AG10803 (cell line): Measurements from ENCODE around the gene RPS16.

ENCODE experiments used
- DNase-seq: peaks from one replicate; pipeline ENCODE4 v3.0.0; 2010; ENCODE audit warnings: low read depth
- H3K4me3 ChIP-seq: 2 replicates; pipeline ENCODE4 v1.5.1; 2011; ENCODE audit warnings: mild to moderate bottlenecking, low read length, control low read depth
- TF ChIP-seq, protein P1 (sequence below): conservative IDR thresholded peaks from 2 replicates; pipeline ENCODE4 v1.5.1; 2011; ENCODE audit warnings: mild to moderate bottlenecking, low read length, control low read depth, inconsistent platforms

The RPS16 gene

DNA sequence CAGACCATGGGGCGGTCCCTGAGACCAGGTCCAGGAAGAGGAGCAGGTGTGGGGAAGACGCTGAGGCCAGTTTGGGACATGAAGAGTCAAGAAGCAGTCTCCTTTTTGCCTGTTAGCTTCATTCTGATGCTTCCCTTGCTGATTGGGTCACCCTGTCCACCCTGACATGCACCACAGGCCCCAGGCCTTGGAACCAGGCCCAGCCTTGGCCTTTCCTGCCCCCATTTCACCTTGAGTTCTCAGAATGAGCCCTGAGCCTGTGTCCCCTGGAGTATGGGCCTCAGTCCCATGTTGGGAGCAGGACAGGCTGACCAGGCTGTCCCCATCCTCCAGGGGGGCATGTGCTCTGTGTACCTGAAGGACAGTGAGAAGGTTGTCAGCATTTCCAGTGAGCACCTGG, 40.0 kb upstream of the RPS16 start:
- TF ChIP-seq, protein P1, sequence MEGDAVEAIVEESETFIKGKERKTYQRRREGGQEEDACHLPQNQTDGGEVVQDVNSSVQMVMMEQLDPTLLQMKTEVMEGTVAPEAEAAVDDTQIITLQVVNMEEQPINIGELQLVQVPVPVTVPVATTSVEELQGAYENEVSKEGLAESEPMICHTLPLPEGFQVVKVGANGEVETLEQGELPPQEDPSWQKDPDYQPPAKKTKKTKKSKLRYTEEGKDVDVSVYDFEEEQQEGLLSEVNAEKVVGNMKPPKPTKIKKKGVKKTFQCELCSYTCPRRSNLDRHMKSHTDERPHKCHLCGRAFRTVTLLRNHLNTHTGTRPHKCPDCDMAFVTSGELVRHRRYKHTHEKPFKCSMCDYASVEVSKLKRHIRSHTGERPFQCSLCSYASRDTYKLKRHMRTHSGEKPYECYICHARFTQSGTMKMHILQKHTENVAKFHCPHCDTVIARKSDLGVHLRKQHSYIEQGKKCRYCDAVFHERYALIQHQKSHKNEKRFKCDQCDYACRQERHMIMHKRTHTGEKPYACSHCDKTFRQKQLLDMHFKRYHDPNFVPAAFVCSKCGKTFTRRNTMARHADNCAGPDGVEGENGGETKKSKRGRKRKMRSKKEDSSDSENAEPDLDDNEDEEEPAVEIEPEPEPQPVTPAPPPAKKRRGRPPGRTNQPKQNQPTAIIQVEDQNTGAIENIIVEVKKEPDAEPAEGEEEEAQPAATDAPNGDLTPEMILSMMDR, result no peak
- DNase-seq, result no peak
- no peak overlapping the region for H3K4me3 ChIP-seq

DNA sequence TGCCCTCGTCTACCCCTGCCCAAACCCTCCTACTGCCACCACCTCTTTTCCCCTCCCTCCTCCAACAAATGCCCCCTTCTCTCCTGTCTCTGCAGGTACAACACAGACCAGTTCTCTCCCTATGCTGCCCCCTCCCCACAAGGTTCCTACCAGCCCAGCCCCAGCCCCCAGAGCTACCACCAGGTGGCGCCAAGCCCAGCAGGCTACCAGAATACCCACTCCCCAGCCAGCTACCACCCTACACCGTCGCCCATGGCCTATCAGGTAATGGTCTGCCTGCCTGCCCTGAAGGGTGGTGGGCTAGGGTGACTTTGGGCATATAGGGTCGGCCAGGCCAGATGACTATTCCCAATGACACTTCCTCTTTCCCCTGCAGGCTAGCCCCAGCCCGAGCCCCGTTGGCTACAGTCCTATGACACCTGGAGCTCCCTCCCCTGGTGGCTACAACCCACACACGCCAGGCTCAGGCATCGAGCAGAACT, 38.4 kb upstream of the RPS16 start:
- H3K4me3 ChIP-seq, result no peak overlapping the region
- DNase-seq, result peak; percentile 19
- TF ChIP-seq, protein P1, result peak; percentile 74

DNA sequence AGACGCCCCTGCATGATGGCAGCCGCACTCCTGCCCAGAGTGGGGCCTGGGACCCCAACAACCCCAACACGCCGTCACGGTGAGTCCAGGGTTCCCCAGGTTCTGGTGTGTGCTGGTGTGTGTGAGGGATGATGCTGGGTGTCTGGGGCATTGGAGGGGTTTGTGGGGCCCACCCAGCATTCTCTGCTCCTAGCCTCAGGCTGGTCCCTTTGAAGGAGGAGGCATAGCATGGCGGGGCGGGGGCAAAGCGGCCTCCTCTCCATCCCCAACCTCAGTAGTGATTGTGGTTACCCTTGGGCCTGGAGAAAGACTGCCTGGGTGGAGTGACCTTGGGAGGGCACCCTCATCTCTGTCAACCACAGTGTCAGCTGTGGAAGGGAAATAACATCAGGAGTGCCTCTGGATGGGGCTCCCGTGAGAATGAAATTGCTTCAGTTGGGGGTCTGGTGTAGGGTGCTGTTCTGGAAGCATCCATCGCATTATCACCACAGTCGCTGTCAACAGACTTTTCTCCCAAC, 37.8 kb upstream of the RPS16 start:
- H3K4me3 ChIP-seq, result no peak overlapping the region
- no peak for DNase-seq
- TF ChIP-seq, protein P1, result no peak

DNA sequence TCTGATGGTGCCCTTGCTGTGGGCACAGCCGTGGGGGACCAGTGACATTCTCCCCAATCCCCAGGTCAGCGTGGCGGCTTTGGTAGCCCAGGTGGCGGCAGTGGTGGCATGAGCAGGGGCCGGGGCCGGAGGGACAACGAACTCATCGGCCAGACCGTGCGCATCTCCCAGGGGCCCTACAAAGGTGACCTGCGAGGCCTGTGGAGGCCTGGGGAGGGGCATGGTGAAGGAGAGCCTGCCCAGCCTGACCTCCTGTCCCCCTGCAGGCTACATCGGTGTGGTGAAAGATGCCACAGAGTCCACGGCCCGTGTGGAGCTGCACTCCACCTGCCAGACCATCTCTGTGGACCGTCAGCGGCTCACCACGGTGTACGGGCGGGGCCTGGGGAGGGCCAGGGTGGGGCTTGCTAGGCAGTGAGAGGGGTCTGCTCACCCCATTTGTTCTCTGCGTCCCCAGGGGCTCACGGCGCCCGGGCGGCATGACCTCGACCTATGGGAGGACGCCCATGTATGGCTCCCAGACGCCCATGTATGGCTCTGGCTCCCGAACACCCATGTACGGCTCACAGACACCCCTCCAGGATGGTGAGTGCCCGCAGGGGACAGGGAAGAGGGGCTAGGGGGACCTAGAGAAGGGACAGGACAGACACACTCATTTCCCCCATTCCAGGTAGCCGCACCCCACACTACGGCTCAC, 37.1 kb upstream of the RPS16 start:
- no peak overlapping the region for H3K4me3 ChIP-seq
- no peak for DNase-seq
- TF ChIP-seq, protein P1, result no peak

DNA sequence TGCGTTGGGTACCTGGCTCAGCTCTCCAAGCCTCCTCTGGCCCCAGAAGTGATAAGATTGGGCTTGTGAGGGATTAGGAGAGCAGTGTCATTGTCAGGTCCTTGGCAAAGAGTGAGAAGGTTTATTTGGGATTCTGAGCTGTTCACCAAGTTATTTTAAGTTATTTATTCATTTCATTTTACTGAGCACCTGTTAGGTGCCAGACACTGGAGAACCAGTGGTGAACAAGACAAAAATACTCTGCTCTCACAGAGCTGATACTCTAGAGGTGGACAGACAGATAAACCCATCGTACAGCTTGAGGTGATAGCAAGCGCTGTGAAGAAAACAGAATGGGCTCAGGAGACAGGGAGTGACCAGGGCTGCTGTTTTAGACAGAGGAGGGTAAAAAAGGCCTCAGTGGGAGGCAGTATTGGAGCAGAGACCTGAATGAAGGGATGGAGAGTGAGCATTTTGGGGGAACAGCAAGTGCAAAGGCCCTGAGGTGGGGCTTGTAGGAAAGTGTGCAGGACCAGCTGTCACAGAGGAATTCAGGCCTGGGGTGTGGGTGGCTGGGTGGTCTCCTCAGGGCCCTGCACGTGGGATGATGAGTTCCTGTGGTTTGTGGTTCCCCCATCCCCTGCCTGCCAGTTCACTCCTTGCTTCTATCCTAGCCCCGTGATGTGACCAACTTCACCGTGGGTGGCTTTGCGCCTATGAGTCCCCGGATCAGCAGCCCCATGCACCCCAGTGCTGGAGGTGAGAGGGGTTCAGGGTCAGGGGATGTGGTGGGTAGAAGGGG, 36.2 kb upstream of the RPS16 start:
- DNase-seq, result no peak
- TF ChIP-seq, protein P1, result no peak
- no peak overlapping the region for H3K4me3 ChIP-seq

DNA sequence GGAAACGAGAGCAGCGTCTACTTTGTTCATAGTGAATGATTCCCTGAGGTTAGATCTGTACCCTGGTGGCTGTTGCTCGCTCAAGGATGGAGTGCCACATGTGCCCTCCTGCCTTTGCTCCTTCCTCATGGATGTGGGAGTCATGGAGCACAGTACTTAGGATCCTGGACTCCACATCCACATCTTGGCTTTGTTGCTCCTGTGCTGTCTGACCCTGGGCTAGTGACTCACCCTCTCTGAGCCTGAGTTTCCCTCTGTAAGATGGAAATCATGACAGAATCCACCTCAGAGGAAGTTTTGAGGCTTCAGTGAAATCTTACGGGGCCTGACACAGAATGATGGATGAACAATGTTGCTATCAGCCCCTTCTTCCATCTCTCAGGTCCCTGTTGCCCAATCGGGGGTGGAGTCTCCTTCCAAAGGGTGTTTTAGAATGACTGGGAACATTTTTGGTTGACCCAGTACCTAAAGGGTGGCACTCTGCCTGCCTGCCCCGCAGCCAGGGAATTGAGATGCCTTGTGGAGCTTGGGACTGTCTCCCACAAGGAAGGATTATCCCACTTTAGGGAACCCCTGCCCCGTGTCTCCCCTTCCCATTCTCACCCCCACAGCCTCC, 35.1 kb upstream of the RPS16 start:
- DNase-seq, result no peak
- no peak overlapping the region for H3K4me3 ChIP-seq
- TF ChIP-seq, protein P1, result no peak
